Smooth muscle cell of the brain vasculature (primary cell): ENCODE measurements around the gene LIMCH1.

Experiments used
- DNase-seq: peaks from one replicate; pipeline ENCODE4 v3.0.0-alpha.2; 2012; ENCODE audit warnings: low read depth, low spot score

LIMCH1 gene

GRCh38 chr4:41602886-41603498, 65.0 kb downstream of the LIMCH1 start:
- DNase-seq, result no peak

GRCh38 chr4:41609851-41610250, 71.9 kb downstream of the LIMCH1 start:
- DNase-seq, result no peak

- DNase-seq, result no peak
These were observed 72.5 kb downstream of the LIMCH1 start for GRCh38 chr4:41610474-41610873.

- no peak for DNase-seq
These were observed 73.3 kb downstream of the LIMCH1 start for GRCh38 chr4:41611124-41611838.

GRCh38 chr4:41611881-41612871, 74.2 kb downstream of the LIMCH1 start:
- no peak for DNase-seq

- DNase-seq, result no peak
These were observed 75.4 kb downstream of the LIMCH1 start for GRCh38 chr4:41613386-41613785.

GRCh38 chr4:41613821-41614220, 75.9 kb downstream of the LIMCH1 start:
- DNase-seq, result no peak

GRCh38 chr4:41614519-41614918, 76.6 kb downstream of the LIMCH1 start:
- no peak for DNase-seq

- no peak for DNase-seq
These were observed 81.2 kb downstream of the LIMCH1 start for GRCh38 chr4:41619161-41619560.

- no peak for DNase-seq
These were observed 82.8 kb downstream of the LIMCH1 start for GRCh38 chr4:41620594-41621256.

- DNase-seq, result no peak
These were observed 84.8 kb downstream of the LIMCH1 start for GRCh38 chr4:41622787-41623186.

GRCh38 chr4:41624765-41625164, 86.8 kb downstream of the LIMCH1 start:
- DNase-seq, result no peak

- DNase-seq, result no peak
These were observed 87.6 kb downstream of the LIMCH1 start for GRCh38 chr4:41625531-41625930.

GRCh38 chr4:41628936-41629335, 91.0 kb downstream of the LIMCH1 start:
- no peak for DNase-seq

- DNase-seq, result no peak
These were observed 93.6 kb downstream of the LIMCH1 start for GRCh38 chr4:41631523-41631922.

GRCh38 chr4:41632481-41633073, 94.6 kb downstream of the LIMCH1 start:
- no peak for DNase-seq

- no peak for DNase-seq
These were observed 95.4 kb downstream of the LIMCH1 start for GRCh38 chr4:41633321-41633720.

GRCh38 chr4:41635441-41635840, 97.5 kb downstream of the LIMCH1 start:
- DNase-seq, result no peak

GRCh38 chr4:41638203-41638602, 100.2 kb downstream of the LIMCH1 start:
- DNase-seq, result no peak

- DNase-seq, result no peak
These were observed 100.9 kb downstream of the LIMCH1 start for GRCh38 chr4:41638866-41639265.

GRCh38 chr4:41639291-41639690, 101.3 kb downstream of the LIMCH1 start:
- DNase-seq, result no peak
